Endodermal cell (in vitro differentiated cells): Measurements from ENCODE around the gene GNB1. TPM values are rescaled to one million over a fixed set of nuclear protein-coding genes. Genes with fewer than 3 reads are reported as not detected.

Source experiments
- DNase-seq: peaks from one replicate; pipeline ENCODE4 v3.0.0-alpha.2; 2017
- H3K27ac ChIP-seq: 2 replicates; pipeline ENCODE4 v1.5.1; 2013; ENCODE audit warnings: mild to moderate bottlenecking, low read depth, low read length, moderate library complexity
- H3K27me3 ChIP-seq: 2 replicates; pipeline ENCODE4 v1.6.1; 2013; ENCODE audit warnings: mild to moderate bottlenecking, low read length, moderate library complexity; ENCODE audit not compliant: insufficient read depth, control insufficient read depth, poor library complexity, severe bottlenecking
- H3K36me3 ChIP-seq: 2 replicates; pipeline ENCODE4 v1.7.0; 2013; ENCODE audit warnings: mild to moderate bottlenecking, low read length, moderate library complexity; ENCODE audit not compliant: control insufficient read depth, insufficient read depth
- H3K4me1 ChIP-seq: one replicate; pipeline ENCODE4 v1.7.0; 2013; ENCODE audit warnings: low read length; ENCODE audit not compliant: control insufficient read depth, insufficient read depth
- H3K4me3 ChIP-seq: 2 replicates; pipeline ENCODE4 v1.5.1; 2013; ENCODE audit warnings: mild to moderate bottlenecking, low read length, moderate library complexity
- H3K9ac ChIP-seq: 2 replicates; pipeline ENCODE4 v1.6.1; 2013; ENCODE audit warnings: mild to moderate bottlenecking, low read length, moderate library complexity; ENCODE audit not compliant: poor library complexity, severe bottlenecking; ENCODE audit errors: extremely low read depth
- H3K9me3 ChIP-seq: 2 replicates; pipeline ENCODE4 v1.6.1; 2013; ENCODE audit warnings: mild to moderate bottlenecking, low read length, moderate library complexity; ENCODE audit not compliant: control insufficient read depth
- H3K27ac Mint-ChIP-seq: 2 replicates; pipeline ENCODE4 v1.8.0; 2020; ENCODE audit warnings: mixed read lengths
- H3K27me3 Mint-ChIP-seq: 2 replicates; pipeline ENCODE4 v1.8.0; 2021; ENCODE audit warnings: mild to moderate bottlenecking, mixed read lengths; ENCODE audit not compliant: insufficient read depth
- H3K36me3 Mint-ChIP-seq: 2 replicates; pipeline ENCODE4 v1.8.0; 2020; ENCODE audit warnings: low read depth, mixed read lengths
- H3K4me1 Mint-ChIP-seq: 2 replicates; pipeline ENCODE4 v1.8.0; 2020; ENCODE audit warnings: mixed read lengths
- H3K4me3 Mint-ChIP-seq: 2 replicates; pipeline ENCODE4 v1.8.0; 2020; ENCODE audit warnings: mild to moderate bottlenecking, moderate library complexity, mixed read lengths
- H3K9me3 Mint-ChIP-seq: 2 replicates; pipeline ENCODE4 v1.8.0; 2020; ENCODE audit warnings: mild to moderate bottlenecking, mixed read lengths
- WGBS, 2 experiments: methylation state at CpG; one replicate each; pipeline versions ENCODE4 v1.1.5 to v1.1.7; 2013; ENCODE audit warnings: missing lambda C conversion rate in 2 of 2, mixed read lengths in 1 of 2; ENCODE audit not compliant: insufficient coverage in 1 of 2, insufficient read length in 1 of 2; 5-methylcytosine and 5-hydroxymethylcytosine counted together
- total RNA-seq, 2 donors: library from RNA; stranded (reverse); fragmentation: NEBNext Ultra II Directional in 1 of 2; extraction: Animal tissue kit (Norgen Biotek cat#: 25700) in 1 of 2; gene quantifications; 2 replicates in 1 of 2; 3 replicates in 1 of 2; pipeline ENCODE4 v1.2.1, GENCODE V29; 2021
- TF ChIP-seq, protein P1 (sequence below): fragments of 200-600 bp; sonication (generic); conservative IDR thresholded peaks from 2 replicates; pipeline ENCODE4 v1.5.0; 2021; ENCODE audit warnings: antibody characterized with exemption, mild to moderate bottlenecking

The GNB1 gene
- total RNA-seq, 2 donors from 2014 or later: 369 to 371 TPM

- no peak for DNase-seq
- no peaks in the 10 kb centered on the region for H3K27me3 Mint-ChIP-seq
- Histone ChIP-seq H3K36me3 (peaks cover 38% of the 10 kb centered on the region), H3K4me3 (no peak overlapping the region), H3K4me1 (no peaks in the 10 kb centered on the region), H3K27me3 (no peaks in the 10 kb centered on the region), H3K27ac (no peak overlapping the region), H3K9ac (no peak overlapping the region), H3K9me3 (no peaks in the 10 kb centered on the region)
- H3K36me3 Mint-ChIP-seq: peaks cover 68% of the 10 kb centered on the region
- 94 to 95% methylated on average over 14 to 25 of the region's 25 CpGs for WGBS, 2 experiments
- no peaks in the 10 kb centered on the region for H3K4me1 Mint-ChIP-seq
- H3K4me3 Mint-ChIP-seq: no peak overlapping the region
- TF ChIP-seq, protein P1, sequence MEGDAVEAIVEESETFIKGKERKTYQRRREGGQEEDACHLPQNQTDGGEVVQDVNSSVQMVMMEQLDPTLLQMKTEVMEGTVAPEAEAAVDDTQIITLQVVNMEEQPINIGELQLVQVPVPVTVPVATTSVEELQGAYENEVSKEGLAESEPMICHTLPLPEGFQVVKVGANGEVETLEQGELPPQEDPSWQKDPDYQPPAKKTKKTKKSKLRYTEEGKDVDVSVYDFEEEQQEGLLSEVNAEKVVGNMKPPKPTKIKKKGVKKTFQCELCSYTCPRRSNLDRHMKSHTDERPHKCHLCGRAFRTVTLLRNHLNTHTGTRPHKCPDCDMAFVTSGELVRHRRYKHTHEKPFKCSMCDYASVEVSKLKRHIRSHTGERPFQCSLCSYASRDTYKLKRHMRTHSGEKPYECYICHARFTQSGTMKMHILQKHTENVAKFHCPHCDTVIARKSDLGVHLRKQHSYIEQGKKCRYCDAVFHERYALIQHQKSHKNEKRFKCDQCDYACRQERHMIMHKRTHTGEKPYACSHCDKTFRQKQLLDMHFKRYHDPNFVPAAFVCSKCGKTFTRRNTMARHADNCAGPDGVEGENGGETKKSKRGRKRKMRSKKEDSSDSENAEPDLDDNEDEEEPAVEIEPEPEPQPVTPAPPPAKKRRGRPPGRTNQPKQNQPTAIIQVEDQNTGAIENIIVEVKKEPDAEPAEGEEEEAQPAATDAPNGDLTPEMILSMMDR: no peak
- H3K9me3 Mint-ChIP-seq: no peaks in the 10 kb centered on the region
- peak overlapping the region; percentile 55 for H3K27ac Mint-ChIP-seq
Measured at GRCh38 chr1:1757422-1758058, 133.3 kb downstream of the GNB1 start.

DNA sequence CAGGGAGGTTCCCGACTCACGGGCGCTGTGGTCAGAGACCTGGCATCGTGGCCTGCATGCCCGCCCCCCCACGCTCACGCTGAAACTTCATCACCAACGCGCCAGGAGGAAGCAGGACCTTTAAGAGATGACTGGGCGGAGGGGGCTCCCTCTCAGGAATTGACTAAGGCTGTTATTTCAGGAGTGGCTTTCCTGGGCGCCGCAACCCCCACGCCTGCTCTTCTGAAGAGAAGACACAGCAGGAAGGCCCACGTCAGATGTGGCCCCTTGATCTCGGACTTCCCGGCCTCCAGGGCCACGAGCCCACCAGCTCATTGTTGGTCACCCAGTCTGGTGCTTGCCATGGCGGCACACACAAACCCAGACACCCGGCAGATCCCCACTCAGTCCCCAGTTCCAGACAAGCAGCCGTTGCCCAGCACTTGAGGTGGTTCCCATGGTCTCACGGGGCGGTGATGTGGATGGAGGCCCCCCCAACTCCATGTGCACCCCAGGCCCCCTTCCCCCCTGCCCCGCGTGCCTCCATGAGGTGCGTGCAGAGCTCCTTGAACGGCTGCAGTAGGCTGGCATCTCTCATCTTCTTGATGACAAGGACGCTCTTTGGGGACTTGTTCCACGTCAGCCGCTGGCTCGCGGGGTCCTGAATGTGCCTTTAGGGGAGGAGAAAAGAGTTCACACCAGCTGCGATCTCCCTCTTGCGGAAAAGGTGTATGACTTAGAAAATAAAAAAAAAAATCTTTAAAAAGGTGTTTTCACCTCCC is 134.0 kb downstream of the GNB1 start:
- no peak overlapping the region for H3K27ac Mint-ChIP-seq
- DNase-seq: no peak
- Histone ChIP-seq H3K9me3 (no peaks in the 10 kb centered on the region), H3K27me3 (no peaks in the 10 kb centered on the region), H3K9ac (no peak overlapping the region), H3K4me3 (no peak overlapping the region), H3K27ac (no peak overlapping the region), H3K36me3 (peaks cover 31% of the 10 kb centered on the region), H3K4me1 (no peaks in the 10 kb centered on the region)
- H3K36me3 Mint-ChIP-seq: peaks cover 68% of the 10 kb centered on the region
- no peak overlapping the region for H3K4me3 Mint-ChIP-seq
- no peaks in the 10 kb centered on the region for H3K4me1 Mint-ChIP-seq
- TF ChIP-seq, protein P1: no peak
- H3K9me3 Mint-ChIP-seq: no peaks in the 10 kb centered on the region
- H3K27me3 Mint-ChIP-seq: no peaks in the 10 kb centered on the region
- 92 to 94% methylated on average over 23 to 31 of the region's 33 CpGs for WGBS, 2 experiments

GRCh38 chr1:1755852-1756251 is 135.0 kb downstream of the GNB1 start:
- DNase-seq: no peak
- Mint-ChIP-seq H3K4me3 (no peak overlapping the region), H3K9me3 (no peaks in the 10 kb centered on the region), H3K27me3 (no peaks in the 10 kb centered on the region), H3K27ac (no peak overlapping the region), H3K4me1 (no peaks in the 10 kb centered on the region), H3K36me3 (peaks cover 59% of the 10 kb centered on the region)
- Histone ChIP-seq H3K27ac (no peak overlapping the region), H3K36me3 (peaks cover 24% of the 10 kb centered on the region), H3K4me3 (no peak overlapping the region), H3K9ac (no peak overlapping the region), H3K4me1 (no peaks in the 10 kb centered on the region), H3K27me3 (no peaks in the 10 kb centered on the region), H3K9me3 (no peaks in the 10 kb centered on the region)
- TF ChIP-seq, protein P1: no peak
- WGBS, 2 experiments: 90 to 95% methylated on average over 15 of the region's 15 CpGs
